Measurements from ENCODE around the gene OR10H2.
"Not testable (repeated sequence)": the region's sequence is repeated elsewhere in the genome, so short reads cannot be mapped to it uniquely, and the experiment has no call there.

The OR10H2 gene

GRCh38 chr19:15727724-15728123 lies at the start of gene OR10H2:
OR10H2 (plus strand) TSS chr19:15728024; CDS start chr19:15728044, 20 bp downstream.
- no peaks in the 10 kb centered on the region for H3K4me1 ChIP-seq (ENCODE audit: control insufficient read depth, insufficient read depth, low read length)
- H3K27ac ChIP-seq (ENCODE audit: low read length), result no peak within 1 kb of the TSS
- no peaks in the 10 kb centered on the region for H3K36me3 ChIP-seq (ENCODE audit: control insufficient read depth in 2 of 2, insufficient read depth in 2 of 2, low read length in 2 of 2)
- no peak within 1 kb of the TSS for H3K4me3 ChIP-seq (ENCODE audit: low read length in 2 of 2)
- H3K9me3 ChIP-seq (ENCODE audit: control insufficient read depth in 2 of 2, low read length in 2 of 2), result peaks cover 3 to 4% of the 10 kb centered on the region in 2 donors
- H3K27me3 ChIP-seq (ENCODE audit: control insufficient read depth in 1 of 2, insufficient read depth in 2 of 2, low read length in 2 of 2), result peaks cover 12 to 15% of the 10 kb centered on the region in 2 donors
- no peak within 1 kb of the TSS for H3K9ac ChIP-seq (ENCODE audit: low read length in 2 of 2)

- peaks cover 0 to 3% of the 10 kb centered on the region in 2 donors for H3K27me3 ChIP-seq (ENCODE audit: control insufficient read depth in 1 of 2, insufficient read depth in 2 of 2, low read length in 2 of 2)
- H3K27ac ChIP-seq (ENCODE audit: low read length), result no peak overlapping the region
- H3K4me3 ChIP-seq (ENCODE audit: low read length in 2 of 2), result no peak overlapping the region
- no peaks in the 10 kb centered on the region for H3K4me1 ChIP-seq (ENCODE audit: control insufficient read depth, insufficient read depth, low read length)
- no peak overlapping the region for H3K9ac ChIP-seq (ENCODE audit: low read length in 2 of 2)
- no peaks in the 10 kb centered on the region for H3K9me3 ChIP-seq (ENCODE audit: control insufficient read depth in 2 of 2, low read length in 2 of 2)
- peaks cover 0 to 3% of the 10 kb centered on the region in 2 donors for H3K36me3 ChIP-seq (ENCODE audit: control insufficient read depth in 2 of 2, insufficient read depth in 2 of 2, low read length in 2 of 2)
Observed at GRCh38 chr19:15679089-15679488, 48.7 kb upstream of the OR10H2 start.

- H3K36me3 ChIP-seq (ENCODE audit: control insufficient read depth in 2 of 2, insufficient read depth in 2 of 2, low read length in 2 of 2); H3K27me3 ChIP-seq (ENCODE audit: control insufficient read depth in 1 of 2, insufficient read depth in 2 of 2, low read length in 2 of 2): not testable (repeated sequence)
Observed at GRCh38 chr19:15679865-15680264, 48.0 kb upstream of the OR10H2 start.

GRCh38 chr19:15680478-15681322 lies 47.1 kb upstream of the OR10H2 start:
- H3K27ac ChIP-seq (ENCODE audit: low read length), result no peak overlapping the region
- peaks cover 0 to 3% of the 10 kb centered on the region in 2 donors for H3K27me3 ChIP-seq (ENCODE audit: control insufficient read depth in 1 of 2, insufficient read depth in 2 of 2, low read length in 2 of 2)
- no peaks in the 10 kb centered on the region for H3K9me3 ChIP-seq (ENCODE audit: control insufficient read depth in 2 of 2, low read length in 2 of 2)
- no peaks in the 10 kb centered on the region for H3K4me1 ChIP-seq (ENCODE audit: control insufficient read depth, insufficient read depth, low read length)
- H3K36me3 ChIP-seq (ENCODE audit: control insufficient read depth in 2 of 2, insufficient read depth in 2 of 2, low read length in 2 of 2), result peaks cover 0 to 3% of the 10 kb centered on the region in 2 donors
- H3K9ac ChIP-seq (ENCODE audit: low read length in 2 of 2), result no peak overlapping the region
- no peak overlapping the region for H3K4me3 ChIP-seq (ENCODE audit: low read length in 2 of 2)

More at GRCh38 chr19:15679865-15680264, 48.0 kb upstream of the OR10H2 start:
- H3K27ac ChIP-seq (ENCODE audit: low read length); H3K9ac ChIP-seq (ENCODE audit: low read length in 2 of 2); H3K4me3 ChIP-seq (ENCODE audit: low read length in 2 of 2); H3K4me1 ChIP-seq (ENCODE audit: control insufficient read depth, insufficient read depth, low read length); H3K9me3 ChIP-seq (ENCODE audit: control insufficient read depth in 2 of 2, low read length in 2 of 2): not testable (repeated sequence)

- H3K4me1 ChIP-seq (ENCODE audit: control insufficient read depth, insufficient read depth, low read length), result no peaks in the 10 kb centered on the region
- H3K36me3 ChIP-seq (ENCODE audit: control insufficient read depth in 2 of 2, insufficient read depth in 2 of 2, low read length in 2 of 2), result peaks cover 0 to 3% of the 10 kb centered on the region in 2 donors
- no peak overlapping the region for H3K9ac ChIP-seq (ENCODE audit: low read length in 2 of 2)
- H3K27ac ChIP-seq (ENCODE audit: low read length), result no peak overlapping the region
- no peaks in the 10 kb centered on the region for H3K9me3 ChIP-seq (ENCODE audit: control insufficient read depth in 2 of 2, low read length in 2 of 2)
- H3K4me3 ChIP-seq (ENCODE audit: low read length in 2 of 2), result no peak overlapping the region
- peaks cover 0 to 4% of the 10 kb centered on the region in 2 donors for H3K27me3 ChIP-seq (ENCODE audit: control insufficient read depth in 1 of 2, insufficient read depth in 2 of 2, low read length in 2 of 2)
Observed at GRCh38 chr19:15683411-15683810, 44.4 kb upstream of the OR10H2 start.

- no peak overlapping the region for H3K4me3 ChIP-seq (ENCODE audit: low read length in 2 of 2)
- no peaks in the 10 kb centered on the region for H3K9me3 ChIP-seq (ENCODE audit: control insufficient read depth in 2 of 2, low read length in 2 of 2)
- peaks cover 0 to 3% of the 10 kb centered on the region in 2 donors for H3K36me3 ChIP-seq (ENCODE audit: control insufficient read depth in 2 of 2, insufficient read depth in 2 of 2, low read length in 2 of 2)
- no peaks in the 10 kb centered on the region for H3K4me1 ChIP-seq (ENCODE audit: control insufficient read depth, insufficient read depth, low read length)
- no peak overlapping the region for H3K9ac ChIP-seq (ENCODE audit: low read length in 2 of 2)
- H3K27ac ChIP-seq (ENCODE audit: low read length), result no peak overlapping the region
- H3K27me3 ChIP-seq (ENCODE audit: control insufficient read depth in 1 of 2, insufficient read depth in 2 of 2, low read length in 2 of 2), result peaks cover 0 to 4% of the 10 kb centered on the region in 2 donors
Observed at GRCh38 chr19:15684828-15685227, 43.0 kb upstream of the OR10H2 start.

GRCh38 chr19:15696654-15697194 lies 31.1 kb upstream of the OR10H2 start:
- no peaks in the 10 kb centered on the region for H3K4me1 ChIP-seq (ENCODE audit: control insufficient read depth, insufficient read depth, low read length)
- no peaks in the 10 kb centered on the region for H3K36me3 ChIP-seq (ENCODE audit: control insufficient read depth in 2 of 2, insufficient read depth in 2 of 2, low read length in 2 of 2)
- peaks cover 0 to 2% of the 10 kb centered on the region in 2 donors for H3K27me3 ChIP-seq (ENCODE audit: control insufficient read depth in 1 of 2, insufficient read depth in 2 of 2, low read length in 2 of 2)
- H3K9ac ChIP-seq (ENCODE audit: low read length in 2 of 2), result no peak overlapping the region
- H3K27ac ChIP-seq (ENCODE audit: low read length), result no peak overlapping the region
- H3K9me3 ChIP-seq (ENCODE audit: control insufficient read depth in 2 of 2, low read length in 2 of 2), result no peaks in the 10 kb centered on the region
- H3K4me3 ChIP-seq (ENCODE audit: low read length in 2 of 2), result no peak overlapping the region

- H3K4me1 ChIP-seq (ENCODE audit: control insufficient read depth, insufficient read depth, low read length), result peaks cover 16% of the 10 kb centered on the region
- H3K9me3 ChIP-seq (ENCODE audit: control insufficient read depth in 2 of 2, low read length in 2 of 2), result no peaks in the 10 kb centered on the region
- no peak overlapping the region for H3K9ac ChIP-seq (ENCODE audit: low read length in 2 of 2)
- no peak overlapping the region for H3K4me3 ChIP-seq (ENCODE audit: low read length in 2 of 2)
- no peaks in the 10 kb centered on the region for H3K36me3 ChIP-seq (ENCODE audit: control insufficient read depth in 2 of 2, insufficient read depth in 2 of 2, low read length in 2 of 2)
- H3K27ac ChIP-seq (ENCODE audit: low read length), result no peak overlapping the region
- no peaks in the 10 kb centered on the region for H3K27me3 ChIP-seq (ENCODE audit: control insufficient read depth in 1 of 2, insufficient read depth in 2 of 2, low read length in 2 of 2)
Observed at GRCh38 chr19:15701757-15702533, 25.9 kb upstream of the OR10H2 start.

GRCh38 chr19:15702534-15702930 lies 25.3 kb upstream of the OR10H2 start:
- H3K4me1 ChIP-seq (ENCODE audit: control insufficient read depth, insufficient read depth, low read length), result peaks cover 16% of the 10 kb centered on the region
- H3K27me3 ChIP-seq (ENCODE audit: control insufficient read depth in 1 of 2, insufficient read depth in 2 of 2, low read length in 2 of 2), result no peaks in the 10 kb centered on the region
- peak overlapping the region; percentile 4 to 15 for H3K4me3 ChIP-seq (ENCODE audit: low read length in 2 of 2)
- H3K27ac ChIP-seq (ENCODE audit: low read length), result no peak overlapping the region
- no peaks in the 10 kb centered on the region for H3K9me3 ChIP-seq (ENCODE audit: control insufficient read depth in 2 of 2, low read length in 2 of 2)
- H3K9ac ChIP-seq (ENCODE audit: low read length in 2 of 2), result no peak overlapping the region
- H3K36me3 ChIP-seq (ENCODE audit: control insufficient read depth in 2 of 2, insufficient read depth in 2 of 2, low read length in 2 of 2), result no peaks in the 10 kb centered on the region

GRCh38 chr19:15714638-15715037 lies 13.2 kb upstream of the OR10H2 start:
- Histone ChIP-seq H3K9ac (ENCODE audit: low read length in 2 of 2) (no peak overlapping the region), H3K27ac (ENCODE audit: low read length) (no peak overlapping the region), H3K27me3 (ENCODE audit: control insufficient read depth in 1 of 2, insufficient read depth in 2 of 2, low read length in 2 of 2) (peaks cover 9 to 15% of the 10 kb centered on the region in 2 donors), H3K4me1 (ENCODE audit: control insufficient read depth, insufficient read depth, low read length) (no peaks in the 10 kb centered on the region), H3K36me3 (ENCODE audit: control insufficient read depth in 2 of 2, insufficient read depth in 2 of 2, low read length in 2 of 2) (no peaks in the 10 kb centered on the region), H3K9me3 (ENCODE audit: control insufficient read depth in 2 of 2, low read length in 2 of 2) (no peaks in the 10 kb centered on the region), H3K4me3 (ENCODE audit: low read length in 2 of 2) (no peak overlapping the region)

All from stomach smooth muscle (tissue), 2 donors.